ENCODE data around the gene PSME1.

PSME1 gene

DNA sequence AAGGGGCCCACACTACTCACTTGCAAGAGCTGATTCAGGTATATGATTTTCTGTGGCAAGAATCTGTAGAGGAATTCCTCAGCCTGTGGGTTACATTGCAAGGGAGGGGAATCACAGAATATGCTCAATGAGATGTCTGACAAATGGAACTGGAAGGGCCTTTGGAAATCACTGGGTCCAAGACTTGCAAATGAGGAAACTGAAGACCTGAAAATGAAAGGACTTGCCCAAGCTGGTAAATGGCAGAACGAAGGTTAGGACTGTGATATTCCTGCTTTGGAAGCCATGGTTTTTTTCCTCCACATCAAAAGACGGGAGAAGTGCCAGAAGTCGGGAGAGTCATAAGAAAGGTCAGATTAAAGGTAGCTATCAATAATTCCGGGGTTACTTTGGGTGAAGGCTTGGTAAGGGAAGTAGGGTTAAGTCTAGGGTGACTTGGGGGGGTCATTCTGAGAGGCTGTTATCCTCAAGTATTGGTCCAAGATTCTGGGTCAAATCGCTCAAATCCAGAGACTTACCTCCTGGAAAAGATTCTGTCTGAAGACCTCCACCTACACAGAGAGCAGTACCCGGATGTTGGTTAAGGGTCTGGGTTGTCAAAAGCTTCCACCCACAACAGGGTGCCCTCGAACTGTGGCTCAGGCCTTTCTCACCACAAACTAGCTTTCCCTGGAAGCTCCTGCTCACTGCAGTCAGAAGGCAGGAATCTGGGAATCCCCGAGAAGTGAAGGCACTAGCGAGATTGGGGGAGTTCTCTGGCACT lies 9.9 kb downstream of the PSME1 start:
- TF ChIP-seq FOXM1 (IDR thresholded peaks at IDR 0.05; ENCODE audit: borderline replicate concordance, low read depth) (no peak), EP300 (IDR thresholded peaks at IDR 0.05; ENCODE audit: borderline replicate concordance) (no peak), CREB1 (IDR thresholded peaks at IDR 0.05; ENCODE audit: low read depth) (no peak), EGR1 (IDR thresholded peaks at IDR 0.05) (no peak), TEAD4 (IDR thresholded peaks at IDR 0.05) (no peak), TCF12 (IDR thresholded peaks at IDR 0.05; ENCODE audit: low read depth) (no peak), ZBTB7A (IDR thresholded peaks at IDR 0.05; ENCODE audit: low read depth) (no peak), RAD21 (IDR thresholded peaks at IDR 0.05; ENCODE audit: low read depth) (no peak), REST (IDR thresholded peaks at IDR 0.05; ENCODE audit: low read depth) (no peak), USF1 (IDR thresholded peaks at IDR 0.05) (no peak), YY1 (IDR thresholded peaks at IDR 0.05; ENCODE audit: low read depth) (no peak), CEBPB (IDR thresholded peaks at IDR 0.05) (no peak), MAX (IDR thresholded peaks at IDR 0.05) (no peak), NFIC (IDR thresholded peaks at IDR 0.05) (no peak), TAF1 (IDR thresholded peaks at IDR 0.05; ENCODE audit: low read depth) (no peak)

- no peak for TF ChIP-seq REST (IDR thresholded peaks at IDR 0.05; ENCODE audit: low read depth)
- peak; percentile 33; the same call in 1 of the 2 replicates for TF ChIP-seq TAF1 (IDR thresholded peaks at IDR 0.05; ENCODE audit: low read depth)
- 0 out of 2 replicates have a peak, but pooled peaks have one; percentile 4 for TF ChIP-seq TEAD4 (IDR thresholded peaks at IDR 0.05)
These were observed 10.5 kb downstream of the PSME1 start, which contains the start of gene PSME2 for GRCh38 chr14:24146453-24146977. Gene PSME2, minus strand, starts transcription at chr14:24146610. Its CDS starts 29 bp downstream, at chr14:24146581.

DNA sequence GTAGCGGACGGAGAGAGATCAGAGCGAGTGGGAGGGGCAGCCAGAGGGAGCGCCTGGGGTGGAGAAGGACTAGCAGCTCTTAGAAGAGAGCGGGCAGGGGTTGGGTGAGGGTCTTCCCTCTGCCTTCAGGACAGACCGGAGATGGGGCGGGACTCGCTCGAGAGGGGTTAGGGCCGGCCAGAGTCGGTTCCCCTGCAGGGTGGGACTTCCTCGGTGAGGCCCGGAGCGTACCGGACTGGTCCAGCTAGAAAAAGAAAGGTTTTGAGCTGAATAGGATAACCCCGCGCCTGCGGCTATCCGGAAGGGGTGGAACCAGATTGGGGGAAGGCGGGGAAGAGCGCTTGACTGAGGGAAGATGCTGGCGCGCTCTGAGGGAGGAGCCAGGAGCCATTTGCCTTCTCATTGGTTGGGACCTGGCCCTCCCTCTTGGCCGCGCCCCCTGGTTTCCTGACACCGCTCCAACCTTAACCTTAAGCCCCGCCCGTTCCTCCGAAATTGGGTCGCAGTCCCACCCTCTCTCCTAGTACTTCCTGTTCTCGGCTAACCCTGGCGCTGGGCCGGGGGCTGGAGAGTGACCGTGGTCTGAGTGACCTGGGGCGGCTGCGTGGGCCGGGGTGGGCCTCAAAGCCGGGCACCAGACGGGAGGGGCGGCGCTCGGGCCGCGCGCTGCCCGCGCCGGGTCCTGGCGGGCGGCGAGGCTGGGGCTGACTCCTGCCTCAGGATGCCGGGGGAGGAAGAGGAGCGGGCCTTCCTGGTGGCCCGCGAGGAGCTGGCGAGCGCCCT lies 11.2 kb downstream of the PSME1 start, which contains the start of gene RNF31:
Gene RNF31 (plus strand): TSS at position 521 of the 783 bp plus-strand sequence. CDS start 201 bp downstream, at position 722.
- TF ChIP-seq TAF1 (IDR thresholded peaks at IDR 0.05; ENCODE audit: low read depth) = peak; percentile 38
- TF ChIP-seq TCF12 (IDR thresholded peaks at IDR 0.05; ENCODE audit: low read depth) = no peak
- no peak for TF ChIP-seq EGR1 (IDR thresholded peaks at IDR 0.05)
- no peak for TF ChIP-seq CEBPB (IDR thresholded peaks at IDR 0.05)
- TF ChIP-seq USF1 (IDR thresholded peaks at IDR 0.05) = no peak

DNA sequence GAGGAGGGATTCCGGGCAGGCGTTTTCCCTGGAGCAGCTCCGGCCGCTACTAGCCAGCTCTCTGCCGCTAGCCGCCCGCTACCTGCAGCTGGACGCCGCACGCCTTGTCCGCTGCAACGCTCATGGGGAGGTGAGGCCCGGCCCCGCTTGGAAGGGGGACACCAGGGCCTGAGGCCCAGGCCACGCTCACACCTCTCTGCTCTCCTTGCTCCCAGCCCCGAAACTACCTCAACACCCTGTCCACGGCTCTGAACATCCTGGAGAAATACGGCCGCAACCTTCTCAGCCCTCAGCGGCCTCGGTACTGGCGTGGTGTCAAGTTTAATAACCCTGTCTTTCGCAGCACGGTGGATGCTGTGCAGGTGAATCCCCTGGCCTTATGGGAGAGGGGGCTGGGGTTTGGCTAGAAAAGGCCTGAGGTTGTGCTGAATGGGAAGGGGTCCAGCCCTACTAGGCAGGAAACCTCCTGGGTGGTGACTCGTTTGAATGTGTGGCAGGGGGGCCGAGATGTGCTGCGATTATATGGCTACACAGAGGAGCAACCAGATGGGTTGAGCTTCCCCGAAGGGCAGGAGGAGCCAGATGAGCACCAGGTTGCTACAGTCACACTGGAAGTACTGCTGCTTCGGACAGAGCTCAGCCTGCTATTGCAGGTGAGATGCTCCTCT lies 11.9 kb downstream of the PSME1 start:
- no peak for TF ChIP-seq USF1 (IDR thresholded peaks at IDR 0.05)
- TF ChIP-seq RAD21 (IDR thresholded peaks at IDR 0.05; ENCODE audit: low read depth) = no peak
- no peak for TF ChIP-seq EP300 (IDR thresholded peaks at IDR 0.05; ENCODE audit: borderline replicate concordance)
- TF ChIP-seq EGR1 (IDR thresholded peaks at IDR 0.05) = no peak
- TF ChIP-seq TEAD4 (IDR thresholded peaks at IDR 0.05) = no peak
- TF ChIP-seq TCF12 (IDR thresholded peaks at IDR 0.05; ENCODE audit: low read depth) = no peak
- TF ChIP-seq TAF1 (IDR thresholded peaks at IDR 0.05; ENCODE audit: low read depth) = no peak
- TF ChIP-seq MAX (IDR thresholded peaks at IDR 0.05) = no peak
- TF ChIP-seq REST (IDR thresholded peaks at IDR 0.05; ENCODE audit: low read depth) = no peak

All from Ishikawa (cell line).